GM13977 (cell line): Measurements from ENCODE around the gene KIF5A.
"Not testable (repeated sequence)": the region's sequence is repeated elsewhere in the genome, so short reads cannot be mapped to it uniquely, and the experiment has no call there.

Experiments
- DNase-seq: peaks from one replicate; pipeline ENCODE4 v3.0.0; 2012; ENCODE audit warnings: low spot score
- CTCF ChIP-seq: IDR thresholded peaks from 2 replicates; pipeline ENCODE4 v1.5.1; 2012; ENCODE audit warnings: mild to moderate bottlenecking, control low read depth; ENCODE audit not compliant: insufficient read depth; ENCODE audit errors: extremely low read depth, missing control alignments
- in situ Hi-C: fragments of 300-500 bp; cut with MboI; formaldehyde crosslinking; loops from one replicate; pipeline ENCODE4 v1.12.0; 2022; ENCODE audit warnings: low sequenced_read_pairs, low pct_unique_long_range_greater_than_20kb, mixed read lengths, inconsistent platforms; ENCODE audit not compliant: unreplicated experiment

Gene KIF5A

GRCh38 chr12:57554897-57555296, 5.1 kb downstream of the KIF5A start:
- in situ Hi-C loops: no loop called here
- no peak for TF ChIP-seq CTCF
- DNase-seq: no peak

GRCh38 chr12:57558864-57559263, 9.0 kb downstream of the KIF5A start:
- in situ Hi-C loops: no loop called here
- no peak for TF ChIP-seq CTCF
- DNase-seq: no peak

- TF ChIP-seq CTCF: no peak
- no peak for DNase-seq
- in situ Hi-C loops: no loop called here
Observed at GRCh38 chr12:57560516-57560915, 10.7 kb downstream of the KIF5A start.

- in situ Hi-C loops, DNase-seq: not testable (repeated sequence)
Observed at GRCh38 chr12:57561117-57561516, 11.3 kb downstream of the KIF5A start.

- no peak for TF ChIP-seq CTCF
- no peak for DNase-seq
- in situ Hi-C loops: no loop called here
Observed at GRCh38 chr12:57563358-57563757, 13.5 kb downstream of the KIF5A start.

- TF ChIP-seq CTCF: no peak
- in situ Hi-C loops: no loop called here
- DNase-seq: no peak
Observed at GRCh38 chr12:57564178-57564740, 14.4 kb downstream of the KIF5A start.

GRCh38 chr12:57568838-57569237, 19.0 kb downstream of the KIF5A start:
- in situ Hi-C loops: no loop called here
- no peak for TF ChIP-seq CTCF
- no peak for DNase-seq
